Testis (tissue), 2 donors: ENCODE measurements around the gene SAMMSON.

ENCODE experiments used
- POLR2A ChIP-seq: fragments of 450-650 bp; IDR thresholded peaks from one replicate; pipeline ENCODE4 v1.6.1; 2017; ENCODE audit warnings: antibody characterized with exemption, mild to moderate bottlenecking, moderate library complexity
- TF ChIP-seq, protein P1 (sequence below), 3 experiments: fragments of 450-650 bp in 2 of 3; fragments of 200-600 bp in 1 of 3; sonication (generic) in 1 of 3; IDR thresholded peaks; one replicate each; pipeline ENCODE4 v1.5.1; 2016 to 2019; ENCODE audit warnings: antibody characterized with exemption in 3 of 3, mild to moderate bottlenecking in 2 of 3, moderate library complexity in 1 of 3

DNA sequence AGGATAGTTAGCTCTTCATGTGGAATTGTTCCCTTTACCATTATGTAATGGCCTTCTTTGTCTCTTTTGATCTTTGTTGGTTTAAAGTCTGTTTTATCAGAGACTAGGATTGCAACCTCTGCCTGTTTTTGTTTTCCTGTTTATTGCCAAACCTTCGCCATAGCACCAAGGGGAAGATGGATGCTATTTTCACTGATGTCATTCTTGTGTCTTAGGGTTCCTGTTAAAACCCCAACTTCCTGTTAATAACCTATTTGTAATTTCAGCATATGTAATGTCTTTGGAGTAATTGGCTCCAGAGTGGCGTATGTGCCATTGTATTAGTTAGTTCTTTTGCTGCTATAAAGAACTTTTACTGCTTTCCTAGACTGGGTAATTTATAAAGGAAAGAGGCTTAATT is 10.8 kb downstream of the SAMMSON start:
- no peak for TF ChIP-seq POLR2A
- TF ChIP-seq, protein P1, sequence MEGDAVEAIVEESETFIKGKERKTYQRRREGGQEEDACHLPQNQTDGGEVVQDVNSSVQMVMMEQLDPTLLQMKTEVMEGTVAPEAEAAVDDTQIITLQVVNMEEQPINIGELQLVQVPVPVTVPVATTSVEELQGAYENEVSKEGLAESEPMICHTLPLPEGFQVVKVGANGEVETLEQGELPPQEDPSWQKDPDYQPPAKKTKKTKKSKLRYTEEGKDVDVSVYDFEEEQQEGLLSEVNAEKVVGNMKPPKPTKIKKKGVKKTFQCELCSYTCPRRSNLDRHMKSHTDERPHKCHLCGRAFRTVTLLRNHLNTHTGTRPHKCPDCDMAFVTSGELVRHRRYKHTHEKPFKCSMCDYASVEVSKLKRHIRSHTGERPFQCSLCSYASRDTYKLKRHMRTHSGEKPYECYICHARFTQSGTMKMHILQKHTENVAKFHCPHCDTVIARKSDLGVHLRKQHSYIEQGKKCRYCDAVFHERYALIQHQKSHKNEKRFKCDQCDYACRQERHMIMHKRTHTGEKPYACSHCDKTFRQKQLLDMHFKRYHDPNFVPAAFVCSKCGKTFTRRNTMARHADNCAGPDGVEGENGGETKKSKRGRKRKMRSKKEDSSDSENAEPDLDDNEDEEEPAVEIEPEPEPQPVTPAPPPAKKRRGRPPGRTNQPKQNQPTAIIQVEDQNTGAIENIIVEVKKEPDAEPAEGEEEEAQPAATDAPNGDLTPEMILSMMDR (IDR thresholded peaks at IDR 0.05): no peak
